Ovary (tissue), 9 donors: ENCODE data around the gene MRPL24. TPM values are rescaled to one million over a fixed set of nuclear protein-coding genes. Genes with fewer than 3 reads are reported as not detected.

Experiments
- DNase-seq, 5 donors: peaks; one replicate each; pipeline ENCODE4 v3.0.0-alpha.2; 2019 to 2020
- H3K27ac ChIP-seq, 2 donors: fragments of 200-600 bp; one replicate each; pipeline versions ENCODE4 v1.5.1 to v1.8.0; 2019 to 2022
- H3K27me3 ChIP-seq: fragments of 200-600 bp; one replicate; pipeline ENCODE4 v1.8.0; 2022
- H3K36me3 ChIP-seq: fragments of 200-600 bp; sonication (generic); one replicate; pipeline ENCODE4 v1.5.1; 2019
- H3K4me1 ChIP-seq: one replicate; pipeline ENCODE4 v1.8.1; 2013; ENCODE audit warnings: mild to moderate bottlenecking, moderate library complexity; ENCODE audit not compliant: insufficient read depth
- H3K4me3 ChIP-seq: fragments of 200-600 bp; sonication (generic); one replicate; pipeline ENCODE4 v1.5.1; 2017
- H3K9me3 ChIP-seq, 2 donors: fragments of 200-600 bp in 1 of 2; sonication (generic) in 1 of 2; one replicate each; pipeline versions ENCODE4 v1.5.1 to v1.8.1; 2013 to 2019; ENCODE audit warnings: mild to moderate bottlenecking in 1 of 2, moderate library complexity in 1 of 2
- EP300 ChIP-seq: sonication (generic); formaldehyde crosslinking; IDR thresholded peaks from one replicate; pipeline ENCODE4 v1.6.1; 2017; ENCODE audit warnings: antibody characterized with exemption
- POLR2A ChIP-seq: fragments of 450-650 bp; IDR thresholded peaks from one replicate; pipeline ENCODE4 v1.6.1; 2017; ENCODE audit warnings: antibody characterized with exemption, mild to moderate bottlenecking, moderate library complexity
- WGBS, 3 donors: extraction: QIAGEN DNeasy Blood & Tissue Kit in 1 of 3; methylation state at CpG; one replicate each; pipeline versions ENCODE4 v1.1.5 to v1.1.7; 2013 to 2017; 5-methylcytosine and 5-hydroxymethylcytosine counted together
- intact Hi-C, 4 donors: fragments of 100-400 bp; cut with DNase I; formaldehyde crosslinking; loops; one replicate each; pipeline versions ENCODE4 v1.11.0 to v1.15.1; 2022 to 2023
- polyA plus RNA-seq, 2 donors: library from polyadenylated mRNA; stranded (reverse); fragments of 200-250 nt in 1 of 2; fragments of 350-450 nt in 1 of 2; fragmentation: Illumina TruSeq in 1 of 2; extraction: RNeasy Lipid Tissue Mini Kit (QIAGEN cat#74804) in 1 of 2; gene quantifications; one replicate each; pipeline ENCODE4 v1.2.3, GENCODE V29; 2013 to 2014
- total RNA-seq, 7 donors: library from RNA; depleted of rRNA in 2 of 7; stranded (reverse); fragments of >200 nt in 2 of 7; fragmentation: NEBNext Ultra II Directional in 3 of 7; extraction: Animal tissue kit (Norgen Biotek cat#: 25700) in 3 of 7; gene quantifications; one replicate each; pipeline versions ENCODE4 v1.1.0 to v1.2.4, GENCODE V29; 2016 to 2023
- TF ChIP-seq, protein P1 (sequence below), 3 donors: fragments of 450-650 bp in 2 of 3; fragments of 200-600 bp in 1 of 3; IDR thresholded peaks; one replicate each; pipeline versions ENCODE4 v1.5.1 to v1.8.0; 2016 to 2022; ENCODE audit warnings: antibody characterized with exemption in 3 of 3, mild to moderate bottlenecking in 1 of 3
- donor health status: DM: no; HTN: no; CAD: no; lungs with moderate emphysema.
- donor health status: DM: no; HTN: no; CAD: no.
- donor health status: Bipolar disorder and iron deficiency.
- donor health status: DM: yes; HTN: yes; CAD: no.
- donor health status: DM: no; HTN: no; CAD: no.
- donor health status: DM: yes; HTN: yes; CAD: no.

Gene MRPL24
- total and polyA plus RNA-seq, 9 donors: 23.1 to 173 (median 68.3) TPM

DNA sequence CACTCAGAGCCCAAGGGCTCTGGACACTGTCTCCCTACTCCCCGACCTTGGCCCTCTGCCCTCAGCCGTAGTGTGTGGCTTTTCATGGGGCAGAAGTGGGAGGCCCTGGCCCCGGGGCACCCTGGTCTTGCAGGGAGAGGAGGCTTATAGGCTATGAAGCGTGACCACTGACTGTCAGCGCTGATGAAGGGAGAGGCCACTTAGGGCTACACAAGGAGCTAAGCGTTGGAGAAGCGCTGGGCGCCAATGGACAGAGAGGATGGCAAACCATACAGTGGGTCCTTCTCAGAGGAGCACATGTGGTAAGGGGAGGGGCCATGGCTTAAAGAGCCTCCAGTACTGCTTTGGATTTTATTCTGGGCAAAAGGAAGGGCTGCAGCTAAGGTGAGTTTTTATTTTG, 43.4 kb downstream of the MRPL24 start:
- no peak for DNase-seq
- H3K4me1 ChIP-seq: no peaks in the 10 kb centered on the region
- no peak overlapping the region for H3K4me3 ChIP-seq
- intact Hi-C loops: loop anchor here in 1 of 4 donors (10.0 kb wide), 1 partner anchor 167 kb away; the partner anchor contains the start of gene NTRK1
- no peaks in the 10 kb centered on the region for H3K36me3 ChIP-seq
- H3K9me3 ChIP-seq: no peaks in the 10 kb centered on the region
- 68 to 77% (median 72%) methylated on average over 8 of the region's 8 CpGs for WGBS, 3 donors
- TF ChIP-seq POLR2A (no peak), EP300 (no peak)
- TF ChIP-seq, protein P1, sequence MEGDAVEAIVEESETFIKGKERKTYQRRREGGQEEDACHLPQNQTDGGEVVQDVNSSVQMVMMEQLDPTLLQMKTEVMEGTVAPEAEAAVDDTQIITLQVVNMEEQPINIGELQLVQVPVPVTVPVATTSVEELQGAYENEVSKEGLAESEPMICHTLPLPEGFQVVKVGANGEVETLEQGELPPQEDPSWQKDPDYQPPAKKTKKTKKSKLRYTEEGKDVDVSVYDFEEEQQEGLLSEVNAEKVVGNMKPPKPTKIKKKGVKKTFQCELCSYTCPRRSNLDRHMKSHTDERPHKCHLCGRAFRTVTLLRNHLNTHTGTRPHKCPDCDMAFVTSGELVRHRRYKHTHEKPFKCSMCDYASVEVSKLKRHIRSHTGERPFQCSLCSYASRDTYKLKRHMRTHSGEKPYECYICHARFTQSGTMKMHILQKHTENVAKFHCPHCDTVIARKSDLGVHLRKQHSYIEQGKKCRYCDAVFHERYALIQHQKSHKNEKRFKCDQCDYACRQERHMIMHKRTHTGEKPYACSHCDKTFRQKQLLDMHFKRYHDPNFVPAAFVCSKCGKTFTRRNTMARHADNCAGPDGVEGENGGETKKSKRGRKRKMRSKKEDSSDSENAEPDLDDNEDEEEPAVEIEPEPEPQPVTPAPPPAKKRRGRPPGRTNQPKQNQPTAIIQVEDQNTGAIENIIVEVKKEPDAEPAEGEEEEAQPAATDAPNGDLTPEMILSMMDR (IDR thresholded peaks at IDR 0.05): no peak
- H3K27me3 ChIP-seq: no peaks in the 10 kb centered on the region
- H3K27ac ChIP-seq: no peak overlapping the region

DNA sequence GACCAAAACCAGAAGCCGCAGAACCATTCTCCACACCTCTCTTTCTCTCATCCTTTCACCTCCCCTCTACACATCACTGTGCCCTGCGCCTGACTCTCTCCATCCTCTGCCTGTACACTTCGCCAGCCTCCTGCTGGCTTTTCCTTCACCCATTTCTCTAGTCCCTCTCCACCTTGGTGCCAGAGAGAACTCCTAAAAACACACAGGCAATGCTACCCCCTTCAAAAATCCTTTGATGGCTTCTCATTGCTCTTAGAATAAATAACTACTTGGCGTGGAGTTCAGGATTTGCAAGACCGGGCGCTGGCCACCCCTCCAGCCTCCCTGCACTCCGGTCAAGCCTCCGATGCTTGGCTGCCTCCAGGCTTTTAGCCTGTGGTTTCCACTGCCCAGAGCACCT, 44.1 kb downstream of the MRPL24 start:
- Histone ChIP-seq H3K4me1 (no peaks in the 10 kb centered on the region), H3K27ac (no peak overlapping the region), H3K9me3 (no peaks in the 10 kb centered on the region), H3K27me3 (no peaks in the 10 kb centered on the region), H3K36me3 (no peaks in the 10 kb centered on the region), H3K4me3 (no peak overlapping the region)
- DNase-seq: no peak
- intact Hi-C loops: loop anchor here in 1 of 4 donors (10.0 kb wide), 1 partner anchor 168 kb away; the partner anchor contains the start of gene NTRK1
- TF ChIP-seq POLR2A: no peak
- TF ChIP-seq, protein P1 (IDR thresholded peaks at IDR 0.05): no peak
- no peak for TF ChIP-seq EP300
- WGBS, 3 donors: 89 to 90% (median 90%) methylated on average over 8 of the region's 8 CpGs

DNA sequence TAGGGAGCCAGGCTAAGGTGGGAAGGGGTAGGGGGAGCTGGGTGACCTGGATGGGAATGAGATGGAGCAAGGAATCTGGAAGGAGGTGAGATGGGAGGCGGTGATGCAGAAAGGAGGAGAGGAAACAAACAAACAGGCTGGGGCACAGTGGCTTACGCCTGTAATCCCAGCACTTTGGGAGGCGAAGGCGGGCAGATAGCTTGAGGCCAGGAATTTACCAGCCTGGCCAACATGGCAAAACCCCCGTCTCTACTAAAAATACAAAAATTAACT, 46.3 kb downstream of the MRPL24 start:
- Histone ChIP-seq H3K4me3 (no peak overlapping the region), H3K27me3 (no peaks in the 10 kb centered on the region)
- intact Hi-C loops: loop anchor here in 1 of 4 donors (10.0 kb wide), 1 partner anchor 170 kb away; the partner anchor contains the start of gene NTRK1

DNA sequence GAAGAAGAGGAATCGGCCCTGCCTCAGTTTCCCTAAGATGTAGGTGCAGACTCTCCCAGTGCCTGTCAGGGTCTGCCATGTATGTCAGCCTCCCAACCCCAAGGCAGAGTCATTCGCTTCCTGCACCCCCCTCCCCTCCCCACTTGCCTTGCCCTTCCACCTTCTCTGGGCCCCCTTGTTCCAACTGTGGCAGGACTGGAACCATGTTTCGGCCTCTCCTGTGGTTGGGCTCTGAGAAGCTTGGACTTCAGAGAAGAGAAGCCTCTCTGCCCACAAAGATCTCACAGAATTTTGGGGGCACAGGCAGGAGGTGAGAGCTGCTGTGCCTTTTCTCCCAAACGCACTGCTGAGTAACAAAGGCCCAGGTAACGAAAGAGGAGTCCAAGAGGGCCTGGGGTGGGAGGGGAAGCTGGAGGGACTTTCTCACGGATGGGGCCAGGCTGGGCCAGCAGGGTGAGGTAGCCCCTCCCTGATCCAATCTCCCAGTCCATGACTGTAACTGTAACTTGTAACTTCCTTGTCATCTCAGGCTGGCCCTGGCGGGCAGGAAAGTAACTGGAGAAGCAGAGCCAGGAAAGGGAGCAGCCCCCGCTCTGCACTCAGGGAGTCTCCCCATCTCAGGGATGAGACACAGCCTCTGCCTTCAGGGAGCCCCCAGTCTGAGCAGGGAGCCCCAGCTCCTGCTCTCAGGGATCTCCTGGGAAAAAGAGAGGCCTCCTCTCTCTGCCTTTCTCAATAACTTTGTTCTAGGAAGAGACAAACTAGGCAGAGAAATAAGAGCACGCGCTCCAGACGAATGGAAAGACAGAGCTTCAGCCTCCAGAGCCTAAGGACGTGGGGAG, 46.8 kb downstream of the MRPL24 start:
- no peak for DNase-seq
- Histone ChIP-seq H3K27ac (no peak overlapping the region), H3K27me3 (no peaks in the 10 kb centered on the region)

More for the DNA sequence above, 46.3 kb downstream of the MRPL24 start:
- TF ChIP-seq POLR2A: no peak
- TF ChIP-seq, protein P1 (IDR thresholded peaks at IDR 0.05): no peak
- TF ChIP-seq EP300: no peak
- Histone ChIP-seq H3K4me1 (peaks cover 1% of the 10 kb centered on the region), H3K27ac (no peak overlapping the region), H3K36me3 (no peaks in the 10 kb centered on the region), H3K9me3 (no peaks in the 10 kb centered on the region)
- DNase-seq: no peak
- 85 to 93% (median 89%) methylated on average over 5 of the region's 5 CpGs for WGBS, 3 donors

More for the DNA sequence above, 46.8 kb downstream of the MRPL24 start:
- H3K9me3 ChIP-seq: no peaks in the 10 kb centered on the region
- intact Hi-C loops: loop anchor here in 1 of 4 donors (10.0 kb wide), 1 partner anchor 171 kb away; the partner anchor contains the start of gene NTRK1
- no peaks in the 10 kb centered on the region for H3K36me3 ChIP-seq
- H3K4me3 ChIP-seq: no peak overlapping the region
- 79 to 83% (median 80%) methylated on average over 12 of the region's 12 CpGs for WGBS, 3 donors
- no peak for TF ChIP-seq EP300
- TF ChIP-seq POLR2A: no peak
- TF ChIP-seq, protein P1 (IDR thresholded peaks at IDR 0.05): no peak
- H3K4me1 ChIP-seq: peaks cover 2% of the 10 kb centered on the region
